GM19240 (cell line): ENCODE results near the gene GSPT1.
A peak's percentile ranks its signal among the peaks of the same experiment; 100 is the strongest.
"Not testable (repeated sequence)": the region's sequence is repeated elsewhere in the genome, so short reads cannot be mapped to it uniquely, and the experiment has no call there.

Experiments
- DNase-seq: peaks from one replicate; pipeline ENCODE4 v3.0.0; 2011; ENCODE audit warnings: low spot score; ENCODE audit not compliant: insufficient read length

GSPT1 gene

GRCh38 chr16:11857161-11857560 lies 58.6 kb downstream of the GSPT1 start:
- DNase-seq: no peak

DNA sequence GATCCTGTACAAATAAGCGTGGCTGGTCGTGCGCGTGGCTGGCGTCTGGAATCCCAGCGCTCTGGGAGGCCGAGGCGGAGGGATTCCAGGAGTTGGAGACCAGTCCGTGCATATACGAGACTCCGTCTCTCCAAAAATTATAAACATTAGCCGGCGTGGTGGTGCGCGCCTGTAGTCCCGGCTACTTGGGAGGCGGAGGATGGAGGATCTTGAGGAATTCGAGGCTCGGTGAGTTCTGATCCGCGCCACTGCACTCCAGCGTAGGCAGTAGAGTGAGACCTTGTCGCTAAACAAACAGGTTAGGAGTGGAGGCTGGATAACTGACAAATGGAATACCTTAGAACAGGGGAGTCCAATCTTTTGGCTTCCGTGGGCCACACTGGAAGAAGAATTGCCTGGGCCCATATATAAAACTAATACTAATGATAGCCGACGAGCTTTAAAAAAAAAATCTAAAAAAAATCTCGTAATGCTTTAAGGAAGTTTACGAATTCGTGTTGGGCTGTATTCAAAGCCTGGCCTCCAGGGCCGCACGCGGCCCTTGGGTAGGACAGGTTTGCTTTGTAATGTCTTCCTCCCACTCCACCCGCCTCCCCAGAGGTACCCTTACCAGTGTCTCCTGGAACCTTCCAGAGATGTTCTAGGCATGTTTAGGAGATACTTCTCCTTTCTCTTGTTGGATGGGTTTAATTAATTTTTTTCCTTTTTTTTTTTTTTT lies 63.5 kb downstream of the GSPT1 start:
- DNase-seq: no peak

GRCh38 chr16:11851294-11852091 lies 64.3 kb downstream of the GSPT1 start, which contains the start of gene RSL1D1:
Gene RSL1D1, minus strand, starts transcription at chr16:11851542. Its CDS starts 30 bp downstream, at chr16:11851512.
- DNase-seq: peak; percentile 87

DNA sequence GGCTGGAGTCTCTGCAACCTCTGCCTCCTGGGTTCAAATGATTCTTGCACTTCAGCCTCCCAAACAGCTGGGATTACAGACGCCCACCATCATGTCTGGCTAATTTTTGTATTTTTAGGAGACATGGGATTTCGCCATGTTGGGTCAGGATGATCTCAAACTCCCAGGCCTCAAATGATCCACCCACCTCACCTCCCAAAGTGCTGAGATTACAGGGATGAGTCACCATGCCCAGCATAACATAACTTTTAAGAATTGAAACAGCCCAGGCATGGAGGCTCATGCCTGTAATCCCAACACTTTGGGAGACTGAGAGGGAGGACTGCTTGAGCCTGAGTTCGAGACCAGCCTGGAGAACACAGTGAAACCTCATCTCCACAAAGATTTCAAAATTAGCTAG lies 66.9 kb downstream of the GSPT1 start:
- no peak for DNase-seq

- no peak for DNase-seq
These were observed 71.3 kb downstream of the GSPT1 start for GRCh38 chr16:11844499-11844898.

GRCh38 chr16:11843861-11844260 lies 71.9 kb downstream of the GSPT1 start:
- DNase-seq: no peak

GRCh38 chr16:11843206-11843605 lies 72.5 kb downstream of the GSPT1 start:
- DNase-seq: no peak

- no peak for DNase-seq
These were observed 74.7 kb downstream of the GSPT1 start for GRCh38 chr16:11841026-11841425.

GRCh38 chr16:11836650-11837244 lies 79.0 kb downstream of the GSPT1 start:
- no peak for DNase-seq

DNA sequence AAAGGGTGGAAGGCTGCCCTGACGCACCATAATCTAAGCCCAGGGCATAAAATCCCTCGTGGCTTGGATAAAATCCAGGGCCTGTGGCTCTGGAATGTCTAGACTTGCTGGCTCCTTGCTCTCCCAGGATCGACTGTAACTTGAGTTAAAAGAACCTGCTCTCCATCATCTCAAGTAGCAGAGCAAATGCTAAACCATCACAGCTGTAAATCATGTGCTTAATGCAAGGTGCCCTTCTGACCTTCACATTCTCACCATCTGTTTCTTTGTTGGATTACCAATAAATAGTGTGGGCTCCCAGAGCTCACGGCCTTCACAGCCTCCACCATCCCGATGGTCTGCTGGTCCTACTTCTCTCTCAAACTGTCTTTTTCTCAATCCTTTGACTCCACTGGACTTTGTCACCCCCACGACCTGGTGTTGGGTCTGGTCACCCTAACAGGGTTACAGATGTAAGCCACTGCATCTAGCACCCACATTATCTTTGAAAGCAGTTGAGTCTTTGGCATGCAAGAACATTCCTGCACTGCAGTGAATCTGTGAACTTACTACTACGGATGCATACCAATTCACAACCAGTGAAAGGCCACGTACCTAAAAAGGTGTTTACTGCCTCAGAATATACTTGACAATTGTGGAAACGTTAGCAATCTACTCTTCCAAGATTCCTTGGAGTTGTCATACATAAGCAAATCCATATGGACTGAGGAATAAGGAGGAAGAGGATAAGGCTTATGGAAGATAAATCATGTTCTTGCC lies 79.7 kb downstream of the GSPT1 start:
- DNase-seq: no peak

GRCh38 chr16:11835309-11835708 lies 80.4 kb downstream of the GSPT1 start:
- no peak for DNase-seq

DNA sequence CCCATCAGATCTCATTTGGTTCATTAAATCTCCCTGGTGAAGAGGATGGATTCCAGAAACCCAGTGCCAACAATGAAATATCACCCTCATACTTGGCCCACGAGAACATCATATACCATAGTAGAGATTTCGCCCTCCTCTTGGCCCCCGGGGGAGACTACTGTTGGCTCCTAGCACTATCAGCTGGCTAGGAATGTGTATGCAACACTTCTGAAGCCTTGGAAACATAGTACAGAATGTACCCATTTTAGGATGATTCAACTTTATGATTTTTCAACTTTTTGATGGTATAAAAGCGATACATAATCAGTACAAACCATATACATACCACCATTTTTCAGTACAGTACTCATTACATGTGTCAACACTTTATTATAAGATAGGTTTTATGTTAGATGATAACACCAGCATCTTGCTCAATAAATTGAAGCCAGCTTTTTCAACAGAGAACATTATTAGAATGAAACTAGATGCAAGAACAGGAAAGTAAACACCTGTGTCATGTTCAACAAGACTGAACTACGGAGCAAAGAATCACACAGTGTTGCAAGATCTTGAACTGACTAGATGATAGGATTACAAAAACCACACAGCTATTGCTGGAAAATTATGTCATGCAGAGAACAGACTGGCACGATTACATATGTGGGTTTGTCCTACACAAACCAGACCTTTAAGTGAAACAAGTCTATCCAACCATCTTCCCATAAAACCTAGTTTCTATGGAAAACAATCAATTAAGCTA lies 81.6 kb downstream of the GSPT1 start:
- DNase-seq: no peak

GRCh38 chr16:11828696-11829095 lies 87.1 kb downstream of the GSPT1 start:
- no peak for DNase-seq

- not testable (repeated sequence) for DNase-seq
These were observed 90.1 kb downstream of the GSPT1 start for GRCh38 chr16:11825520-11826165.

- DNase-seq: no peak
These were observed 91.4 kb downstream of the GSPT1 start for GRCh38 chr16:11824362-11824761.

- DNase-seq: not testable (repeated sequence)
These were observed 92.1 kb downstream of the GSPT1 start for GRCh38 chr16:11823645-11824044.

DNA sequence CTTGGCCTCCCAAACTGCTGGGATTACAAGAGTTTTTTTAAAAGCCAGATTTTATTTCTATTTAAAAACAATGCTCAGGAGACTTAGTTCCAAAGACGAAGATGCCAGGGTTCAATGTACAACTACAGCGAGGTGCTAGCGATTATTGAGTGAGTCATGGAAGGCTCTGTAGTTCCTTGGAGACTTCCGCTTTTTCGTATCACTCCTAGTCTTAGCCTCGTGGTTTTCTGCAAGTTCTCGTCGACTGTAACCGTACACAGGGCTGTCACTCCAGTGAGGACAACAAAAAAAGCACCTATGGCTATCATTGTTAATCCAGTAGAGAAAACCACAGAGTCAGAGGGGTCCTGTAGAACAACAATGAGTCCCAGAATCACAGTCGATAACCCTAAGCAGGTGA lies 96.0 kb downstream of the GSPT1 start:
- DNase-seq: no peak

GRCh38 chr16:11818970-11819369 lies 96.8 kb downstream of the GSPT1 start:
- DNase-seq: not testable (repeated sequence)
